Stimulated activated CD8-positive, alpha-beta memory T cell treated with anti-CD3 and anti-CD28 coated beads, Interleukin-15, amount 100 ng/mL, for 1 hour (primary cell): Measurements from ENCODE around the gene CCDC92.
"Not testable (repeated sequence)": the region's sequence is repeated elsewhere in the genome, so short reads cannot be mapped to it uniquely, and the experiment has no call there.

Source experiments
- DNase-seq: peaks from one replicate; pipeline ENCODE4 v3.0.0-alpha.2; 2020; ENCODE audit warnings: low read depth

CCDC92 gene

GRCh38 chr12:123948796-123949769 lies 23.5 kb downstream of the CCDC92 start:
- DNase-seq, result no peak

GRCh38 chr12:123948401-123948795 lies 24.2 kb downstream of the CCDC92 start:
- DNase-seq, result no peak

GRCh38 chr12:123947531-123947930 lies 25.1 kb downstream of the CCDC92 start:
- not testable (repeated sequence) for DNase-seq

- DNase-seq, result not testable (repeated sequence)
These were observed 25.8 kb downstream of the CCDC92 start for GRCh38 chr12:123946516-123947505.

- no peak for DNase-seq
These were observed 26.5 kb downstream of the CCDC92 start for GRCh38 chr12:123946152-123946515.

GRCh38 chr12:123945287-123946151 lies 27.1 kb downstream of the CCDC92 start:
- DNase-seq, result no peak

GRCh38 chr12:123944696-123945095 lies 27.9 kb downstream of the CCDC92 start:
- DNase-seq, result no peak

GRCh38 chr12:123943816-123944215 lies 28.8 kb downstream of the CCDC92 start:
- no peak for DNase-seq

GRCh38 chr12:123942911-123943648 lies 29.6 kb downstream of the CCDC92 start:
- DNase-seq, result no peak

- no peak for DNase-seq
These were observed 30.4 kb downstream of the CCDC92 start for GRCh38 chr12:123942238-123942653.

GRCh38 chr12:123941624-123942237 lies 30.9 kb downstream of the CCDC92 start:
- no peak for DNase-seq

GRCh38 chr12:123941000-123941399 lies 31.6 kb downstream of the CCDC92 start:
- no peak for DNase-seq

GRCh38 chr12:123940627-123940966 lies 32.0 kb downstream of the CCDC92 start:
- DNase-seq, result no peak

GRCh38 chr12:123939716-123940626 lies 32.7 kb downstream of the CCDC92 start:
- no peak for DNase-seq

GRCh38 chr12:123938679-123939480 lies 33.8 kb downstream of the CCDC92 start:
- no peak for DNase-seq

GRCh38 chr12:123937707-123938591 lies 34.7 kb downstream of the CCDC92 start:
- DNase-seq, result peak; percentile 14

- no peak for DNase-seq
These were observed 35.5 kb downstream of the CCDC92 start for GRCh38 chr12:123936956-123937706.
